HS-5 (cell line): ENCODE results near the gene AGMO.

ENCODE experiments used
- DNase-seq: peaks from one replicate; pipeline ENCODE4 v3.0.0-alpha.2; 2012; ENCODE audit warnings: low read depth

AGMO gene

DNA sequence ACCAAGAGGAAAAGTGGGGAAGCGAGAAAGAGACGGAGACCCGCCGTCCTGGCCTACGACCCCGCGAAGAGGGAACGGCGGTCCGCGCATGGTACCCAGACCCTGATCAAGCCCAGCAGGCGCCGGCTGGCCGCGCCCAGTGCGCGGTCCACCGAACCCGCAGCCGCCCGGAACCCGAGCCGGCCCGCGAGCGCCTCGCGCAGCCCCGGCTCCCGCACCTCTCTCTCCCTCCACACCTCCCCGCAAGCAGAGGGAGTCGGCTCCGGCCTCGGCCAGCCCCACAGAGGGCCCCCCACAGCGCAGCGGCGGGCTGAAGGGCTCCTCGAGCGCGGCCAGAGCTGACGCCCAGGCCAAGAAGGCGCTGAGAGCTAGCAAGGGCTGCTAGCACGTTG is 164.7 kb downstream of the AGMO start:
- DNase-seq = no peak

- no peak for DNase-seq
Observed at GRCh38 chr7:15396210-15397158, 165.3 kb downstream of the AGMO start.

GRCh38 chr7:15389073-15389472 is 172.7 kb downstream of the AGMO start:
- DNase-seq = no peak

GRCh38 chr7:15378494-15379145 is 183.2 kb downstream of the AGMO start:
- DNase-seq = no peak

- no peak for DNase-seq
Observed at GRCh38 chr7:15376600-15376999, 185.2 kb downstream of the AGMO start.

GRCh38 chr7:15370441-15370840 is 191.4 kb downstream of the AGMO start:
- DNase-seq = no peak

- no peak for DNase-seq
Observed at GRCh38 chr7:15368653-15369052, 193.2 kb downstream of the AGMO start.

DNA sequence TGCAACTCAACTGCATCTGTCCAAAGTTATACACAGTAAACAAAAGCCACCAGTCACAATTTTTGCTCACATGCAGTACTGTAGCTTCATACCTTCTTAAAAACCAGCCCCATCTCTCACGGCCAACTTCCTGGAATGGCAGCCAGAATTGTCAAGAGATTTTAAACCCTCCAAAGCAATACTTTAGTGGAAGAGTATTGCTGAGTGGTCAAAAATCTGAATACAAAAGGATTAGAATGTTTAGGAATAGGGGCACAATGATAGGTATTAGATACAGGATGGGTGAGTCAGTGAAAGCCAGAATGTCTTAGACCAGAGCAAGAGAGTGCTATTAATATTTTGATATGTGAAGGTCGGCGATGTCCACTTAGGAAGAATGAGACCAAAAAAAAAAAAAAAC is 193.9 kb downstream of the AGMO start:
- no peak for DNase-seq

- no peak for DNase-seq
Observed at GRCh38 chr7:15358112-15358511, 203.7 kb downstream of the AGMO start.

DNA sequence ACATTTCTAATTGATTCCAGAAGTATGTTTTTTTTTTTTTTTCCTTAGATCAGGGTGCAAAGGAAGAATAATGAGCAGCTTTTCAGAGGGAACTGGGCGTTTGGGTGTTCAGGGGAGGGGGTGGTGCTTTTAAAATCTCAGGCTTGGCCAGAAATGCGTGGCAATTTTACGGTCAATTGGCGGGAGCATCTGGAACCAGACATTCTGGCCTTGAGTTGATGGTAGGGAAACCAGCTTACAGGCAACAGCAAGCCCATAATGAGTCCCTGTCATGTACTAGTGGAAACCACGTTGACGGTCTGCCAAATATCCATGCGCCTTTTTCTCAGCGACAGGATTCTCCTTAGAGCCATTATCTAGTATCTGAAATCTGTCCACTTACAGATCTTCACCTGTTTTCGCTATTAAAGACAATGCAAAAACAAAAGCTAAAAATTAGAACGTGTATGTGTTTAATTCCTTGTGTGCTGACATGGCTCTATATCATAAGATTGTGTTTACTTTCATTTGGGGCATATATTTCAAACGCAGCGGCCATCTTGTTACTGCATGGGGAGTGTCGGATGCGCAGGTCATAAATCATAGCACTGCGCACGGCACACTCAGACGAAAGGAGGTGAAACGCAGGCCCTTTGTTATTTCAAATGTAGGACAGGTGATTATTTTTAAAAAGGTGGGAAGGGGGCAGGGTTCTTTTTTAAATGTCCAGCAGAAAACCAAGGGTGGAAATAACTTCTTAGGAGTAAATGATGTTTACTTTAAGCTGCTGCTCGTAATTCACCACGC is 209.2 kb downstream of the AGMO start:
- no peak for DNase-seq

- DNase-seq = no peak
Observed at GRCh38 chr7:15345216-15345615, 216.6 kb downstream of the AGMO start.

- no peak for DNase-seq
Observed at GRCh38 chr7:15341817-15342216, 220.0 kb downstream of the AGMO start.

DNA sequence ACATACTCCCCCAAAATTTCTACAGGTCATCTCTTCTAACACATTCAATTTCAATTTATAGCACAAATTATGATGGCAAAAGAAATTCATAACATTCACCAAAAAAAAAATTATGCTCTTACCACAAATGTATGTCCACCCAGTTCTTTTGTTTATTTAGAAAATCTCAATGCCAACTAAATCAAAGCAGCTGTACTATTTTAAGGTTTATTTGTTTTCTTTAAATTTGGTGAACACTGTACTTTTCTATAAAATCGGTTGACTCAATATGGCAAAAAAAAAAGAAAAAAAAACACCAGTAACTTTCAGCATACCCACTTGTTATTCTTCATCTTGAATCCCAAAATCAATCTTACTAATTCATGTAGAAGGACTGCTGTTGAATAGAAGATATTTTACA is 225.7 kb downstream of the AGMO start:
- no peak for DNase-seq

- no peak for DNase-seq
Observed at GRCh38 chr7:15335390-15335789, 226.4 kb downstream of the AGMO start.

GRCh38 chr7:15334536-15335263 is 227.1 kb downstream of the AGMO start:
- no peak for DNase-seq

- DNase-seq = no peak
Observed at GRCh38 chr7:15332956-15333355, 228.9 kb downstream of the AGMO start.

GRCh38 chr7:15330943-15331342 is 230.9 kb downstream of the AGMO start:
- DNase-seq = no peak

- no peak for DNase-seq
Observed at GRCh38 chr7:15327001-15327400, 234.8 kb downstream of the AGMO start.

DNA sequence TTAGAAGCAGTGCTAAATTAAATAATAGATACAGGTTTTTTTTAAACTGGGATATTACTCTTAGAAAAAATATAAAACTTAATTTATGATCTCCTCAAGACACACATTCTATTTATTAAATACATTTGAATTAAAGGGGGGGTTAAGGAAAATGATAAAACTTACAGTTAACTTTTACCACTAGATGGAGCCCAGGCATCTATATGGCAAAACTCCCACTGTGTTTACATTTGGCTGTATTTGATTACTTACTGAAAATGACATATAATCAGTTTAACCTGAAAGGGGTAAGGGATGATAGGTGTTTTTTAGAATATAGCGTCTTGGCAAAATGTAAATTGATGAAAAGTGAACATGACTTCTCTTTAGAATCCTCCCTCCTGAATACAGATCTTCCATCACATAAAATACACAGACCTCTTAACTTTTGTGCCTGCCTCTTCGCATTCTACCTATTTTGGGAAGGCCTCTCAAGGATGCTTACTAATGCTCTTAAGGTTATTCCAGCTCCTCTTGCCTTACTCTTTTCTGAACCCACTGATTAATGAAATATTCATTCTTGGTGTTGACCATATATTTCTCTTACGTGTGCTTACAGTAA is 235.7 kb downstream of the AGMO start:
- peak; percentile 20 for DNase-seq

DNA sequence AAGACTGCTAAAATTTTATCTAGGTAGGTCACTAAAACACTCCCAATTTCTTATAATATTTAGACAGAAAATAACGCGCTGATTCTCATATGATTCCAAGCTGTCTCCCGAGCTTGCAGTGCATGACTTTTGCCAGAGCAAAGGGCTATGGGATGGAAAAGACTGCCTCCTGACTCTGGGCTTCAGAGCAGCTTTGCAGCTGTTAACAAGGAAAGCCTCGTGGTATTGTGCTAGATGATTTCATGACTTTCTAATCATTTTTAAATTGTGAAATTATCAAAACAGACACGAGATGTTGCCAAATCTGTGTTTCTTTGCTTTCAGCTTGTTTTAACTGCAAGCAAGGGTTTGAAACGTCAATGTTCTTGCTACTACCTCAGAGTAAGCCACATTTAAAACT is 238.3 kb downstream of the AGMO start:
- no peak for DNase-seq

DNA sequence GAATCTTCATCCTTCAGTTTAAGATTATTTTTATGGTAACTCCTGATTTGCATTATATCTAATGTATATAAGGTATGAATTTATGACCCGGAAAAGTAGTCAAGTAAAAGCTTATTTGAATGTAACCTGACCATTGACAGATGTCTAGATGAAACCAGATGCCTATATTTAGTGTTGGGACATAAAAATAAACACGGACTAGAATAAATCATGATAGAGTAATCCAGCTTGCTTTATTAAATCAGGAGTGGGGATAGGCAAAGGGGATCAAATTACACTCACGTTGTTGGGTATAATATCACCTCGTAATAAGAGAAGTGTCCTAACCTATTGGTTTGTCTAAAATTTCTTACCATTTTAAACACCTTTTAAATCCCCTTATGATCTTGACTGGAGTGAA is 244.6 kb downstream of the AGMO start:
- DNase-seq = no peak

DNA sequence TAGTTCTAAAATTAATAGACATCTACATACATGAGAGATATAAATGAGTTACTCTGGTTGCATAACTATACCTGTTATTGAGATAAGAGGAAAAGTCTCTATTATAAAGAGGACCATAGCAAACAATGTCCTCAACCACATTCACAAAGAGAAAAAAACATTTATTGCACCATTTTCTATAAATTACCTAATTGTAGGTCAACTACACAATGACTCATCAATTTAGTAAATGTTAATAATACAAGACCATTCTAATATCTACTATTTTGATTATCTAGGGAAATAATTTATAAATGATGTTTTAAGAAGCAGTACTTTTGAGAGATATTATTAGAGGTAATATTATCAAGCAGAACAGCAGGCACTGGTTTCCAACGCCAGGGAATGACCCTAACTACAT is 246.1 kb downstream of the AGMO start:
- no peak for DNase-seq
